HCT116 (cell line): Measurements from ENCODE around the gene PPIG.
"Not testable (repeated sequence)": the region's sequence is repeated elsewhere in the genome, so short reads cannot be mapped to it uniquely, and the experiment has no call there.

Experiments
- EGR1 ChIP-seq: IDR thresholded peaks from 2 replicates; pipeline ENCODE4 v1.6.1; 2012; ENCODE audit warnings: low read depth
- EZH2 ChIP-seq: fragments of 200-600 bp; sonication (generic); IDR thresholded peaks from 2 replicates; pipeline ENCODE4 v1.6.1; 2017; ENCODE audit warnings: antibody characterized with exemption, mixed run types
- EZH2phosphoT487 ChIP-seq: fragments of 200-600 bp; IDR thresholded peaks from 2 replicates; pipeline ENCODE4 v1.6.1; 2018; ENCODE audit warnings: antibody characterized with exemption, borderline replicate concordance
- JUND ChIP-seq: IDR thresholded peaks from 2 replicates; pipeline ENCODE4 v1.6.1; 2012
- POLR2A ChIP-seq: IDR thresholded peaks from 2 replicates; pipeline ENCODE4 v1.7.0; 2011; ENCODE audit warnings: borderline replicate concordance; ENCODE audit not compliant: insufficient read depth, insufficient read length; ENCODE audit errors: extremely low read depth
- POLR2AphosphoS5 ChIP-seq: IDR thresholded peaks from 2 replicates; pipeline ENCODE4 v1.6.1; 2011; ENCODE audit warnings: mild to moderate bottlenecking, low read depth, low read length, moderate library complexity
- SIN3A ChIP-seq: IDR thresholded peaks from 2 replicates; pipeline ENCODE4 v1.6.1; 2012; ENCODE audit warnings: low read depth
- TCF7L2 ChIP-seq: IDR thresholded peaks from 2 replicates; pipeline ENCODE4 v1.7.0; 2011; ENCODE audit warnings: borderline replicate concordance, inconsistent platforms; ENCODE audit not compliant: insufficient read depth, insufficient read length; ENCODE audit errors: extremely low read depth
- ZFX ChIP-seq: fragments of 450-650 bp; IDR thresholded peaks from 2 replicates; pipeline ENCODE4 v1.6.1; 2017
- ZNF274 ChIP-seq: fragments of 200-500 bp; sonication (Bioruptor generic); IDR thresholded peaks from 2 replicates; pipeline ENCODE4 v1.6.1; 2014; ENCODE audit warnings: mild to moderate bottlenecking, low read depth, low read length, inconsistent platforms
- TF ChIP-seq, protein P1 (sequence below), 3 experiments: fragments of 200-600 bp in 1 of 3; sonication (generic) in 1 of 3; IDR thresholded peaks in 2 of 3; conservative IDR thresholded peaks in 1 of 3; 2 replicates each; pipeline ENCODE4 v1.5.1; 2012 to 2017; ENCODE audit warnings: low read depth in 2 of 3, low read length in 2 of 3, antibody characterized with exemption in 1 of 3, borderline replicate concordance in 1 of 3, control low read depth in 1 of 3, mild to moderate bottlenecking in 1 of 3, mixed read lengths in 1 of 3, mixed run types in 1 of 3, moderate library complexity in 1 of 3; ENCODE audit not compliant: insufficient read depth in 1 of 3
- TF ChIP-seq, protein P2 (sequence below): IDR thresholded peaks from 2 replicates; pipeline ENCODE4 v1.6.1; 2012

DNA sequence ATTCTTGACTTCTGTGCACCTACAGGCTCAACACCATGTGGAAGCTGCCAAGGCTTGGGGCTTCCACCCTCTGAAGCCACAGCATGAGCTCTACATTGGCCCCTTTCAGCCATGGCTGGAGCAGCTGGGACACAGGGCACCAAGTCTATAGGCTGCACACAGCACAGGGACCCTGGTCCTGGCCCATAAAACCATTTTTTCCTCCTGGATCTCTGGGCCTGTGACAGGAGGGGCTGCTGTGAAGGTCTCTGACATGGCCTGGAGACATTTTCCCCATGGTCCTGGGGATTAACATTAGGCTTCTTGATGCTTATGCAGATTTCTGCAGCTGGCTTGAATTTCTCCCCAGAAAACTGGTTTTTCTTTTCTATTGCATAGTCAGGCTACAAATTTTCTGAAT is 103.8 kb downstream of the PPIG start:
- TF ChIP-seq POLR2AphosphoS5, ZFX, EZH2phosphoT487, EGR1, EZH2, SIN3A, POLR2A, ZNF274, TCF7L2, JUND: not testable (repeated sequence)
- TF ChIP-seq, protein P1, sequence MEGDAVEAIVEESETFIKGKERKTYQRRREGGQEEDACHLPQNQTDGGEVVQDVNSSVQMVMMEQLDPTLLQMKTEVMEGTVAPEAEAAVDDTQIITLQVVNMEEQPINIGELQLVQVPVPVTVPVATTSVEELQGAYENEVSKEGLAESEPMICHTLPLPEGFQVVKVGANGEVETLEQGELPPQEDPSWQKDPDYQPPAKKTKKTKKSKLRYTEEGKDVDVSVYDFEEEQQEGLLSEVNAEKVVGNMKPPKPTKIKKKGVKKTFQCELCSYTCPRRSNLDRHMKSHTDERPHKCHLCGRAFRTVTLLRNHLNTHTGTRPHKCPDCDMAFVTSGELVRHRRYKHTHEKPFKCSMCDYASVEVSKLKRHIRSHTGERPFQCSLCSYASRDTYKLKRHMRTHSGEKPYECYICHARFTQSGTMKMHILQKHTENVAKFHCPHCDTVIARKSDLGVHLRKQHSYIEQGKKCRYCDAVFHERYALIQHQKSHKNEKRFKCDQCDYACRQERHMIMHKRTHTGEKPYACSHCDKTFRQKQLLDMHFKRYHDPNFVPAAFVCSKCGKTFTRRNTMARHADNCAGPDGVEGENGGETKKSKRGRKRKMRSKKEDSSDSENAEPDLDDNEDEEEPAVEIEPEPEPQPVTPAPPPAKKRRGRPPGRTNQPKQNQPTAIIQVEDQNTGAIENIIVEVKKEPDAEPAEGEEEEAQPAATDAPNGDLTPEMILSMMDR (IDR thresholded peaks at IDR 0.05 in 2 of 3, conservative IDR thresholded peaks at IDR 0.05 in 1 of 3; ENCODE audit: borderline replicate concordance in 1 of 3, insufficient read depth in 1 of 3, low read depth in 2 of 3, low read length in 2 of 3), result not testable (repeated sequence)
- TF ChIP-seq, protein P2, sequence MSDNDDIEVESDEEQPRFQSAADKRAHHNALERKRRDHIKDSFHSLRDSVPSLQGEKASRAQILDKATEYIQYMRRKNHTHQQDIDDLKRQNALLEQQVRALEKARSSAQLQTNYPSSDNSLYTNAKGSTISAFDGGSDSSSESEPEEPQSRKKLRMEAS, result not testable (repeated sequence)
